ENCODE data around the gene RCOR2.
A peak's percentile ranks its signal among the peaks of the same experiment; 100 is the strongest.
"Not testable (repeated sequence)": the region's sequence is repeated elsewhere in the genome, so short reads cannot be mapped to it uniquely, and the experiment has no call there.

The RCOR2 gene

GRCh38 chr11:63916837-63917691 lies at the start of gene RCOR2:
RCOR2 (minus strand) TSS chr11:63917164; CDS start chr11:63916456, 708 bp downstream.
- no peak for TF ChIP-seq CTCF (IDR thresholded peaks at IDR 0.05; ENCODE audit: low read depth, low read length)
- peak within 1 kb of the TSS; percentile 61 for H3K4me3 ChIP-seq (ENCODE audit: low read depth, low read length)

- TF ChIP-seq CTCF (IDR thresholded peaks at IDR 0.05; ENCODE audit: low read depth, low read length) = no peak
Observed at GRCh38 chr11:63966444-63966843, 49.5 kb upstream of the RCOR2 start.

GRCh38 chr11:63963895-63964294 lies 46.9 kb upstream of the RCOR2 start:
- not testable (repeated sequence) for H3K4me3 ChIP-seq (ENCODE audit: low read depth, low read length)

More at GRCh38 chr11:63966444-63966843, 49.5 kb upstream of the RCOR2 start:
- no peak overlapping the region for H3K4me3 ChIP-seq (ENCODE audit: low read depth, low read length)

GRCh38 chr11:63961608-63962412 lies 44.8 kb upstream of the RCOR2 start:
- no peak for TF ChIP-seq CTCF (IDR thresholded peaks at IDR 0.05; ENCODE audit: low read depth, low read length)
- no peak overlapping the region for H3K4me3 ChIP-seq (ENCODE audit: low read depth, low read length)

GRCh38 chr11:63958008-63958407 lies 41.0 kb upstream of the RCOR2 start:
- H3K4me3 ChIP-seq (ENCODE audit: low read depth, low read length) = no peak overlapping the region
- TF ChIP-seq CTCF (IDR thresholded peaks at IDR 0.05; ENCODE audit: low read depth, low read length) = no peak

- TF ChIP-seq CTCF (IDR thresholded peaks at IDR 0.05; ENCODE audit: low read depth, low read length) = no peak
- H3K4me3 ChIP-seq (ENCODE audit: low read depth, low read length) = no peak overlapping the region
Observed at GRCh38 chr11:63952570-63952969, 35.6 kb upstream of the RCOR2 start.

- H3K4me3 ChIP-seq (ENCODE audit: low read depth, low read length) = no peak overlapping the region
- TF ChIP-seq CTCF (IDR thresholded peaks at IDR 0.05; ENCODE audit: low read depth, low read length) = no peak
Observed at GRCh38 chr11:63951779-63952536, 35.0 kb upstream of the RCOR2 start.

Data from WI38 (cell line).